Gastrocnemius medialis (tissue), 4 donors: ENCODE measurements around the gene ARFGAP1. TPM values are rescaled to one million over a fixed set of nuclear protein-coding genes. Genes with fewer than 3 reads are reported as not detected.

Source experiments
- ATAC-seq, 2 donors: fragments of 150-250 bp; one replicate each; pipeline ENCODE4 v1.9.1; 2016
- DNase-seq, 2 donors: peaks; one replicate each; pipeline ENCODE4 v3.0.0-alpha.2; 2019
- H3K27ac ChIP-seq, 4 donors: fragments of 200-600 bp; sonication (generic); 1 replicate in 1 of 4; 2 replicates in 3 of 4; pipeline ENCODE4 v1.5.1; 2016 to 2018; ENCODE audit warnings: mild to moderate bottlenecking in 2 of 4, moderate library complexity in 1 of 4
- H3K27me3 ChIP-seq, 3 donors: fragments of 200-600 bp; sonication (generic) in 2 of 3; 1 replicate in 1 of 3; 2 replicates in 2 of 3; pipeline versions ENCODE4 v1.5.1 to v1.6.0; 2016 to 2019; ENCODE audit warnings: mild to moderate bottlenecking in 1 of 3, moderate library complexity in 1 of 3
- H3K36me3 ChIP-seq, 2 donors: fragments of 200-600 bp; sonication (generic) in 1 of 2; one replicate each; pipeline ENCODE4 v1.5.1; 2017 to 2018
- H3K4me1 ChIP-seq, 2 donors: fragments of 200-600 bp; sonication (generic) in 1 of 2; one replicate each; pipeline ENCODE4 v1.5.1; 2016 to 2017; ENCODE audit warnings: mild to moderate bottlenecking in 2 of 2
- H3K4me3 ChIP-seq, 4 donors: fragments of 200-600 bp; sonication (generic) in 3 of 4; 1 replicate in 1 of 4; 2 replicates in 3 of 4; pipeline ENCODE4 v1.5.1; 2016 to 2019; ENCODE audit warnings: mild to moderate bottlenecking in 2 of 4
- H3K9me3 ChIP-seq, 3 donors: fragments of 200-600 bp; sonication (generic) in 2 of 3; 1 replicate in 1 of 3; 2 replicates in 2 of 3; pipeline ENCODE4 v1.5.1; 2016 to 2019
- POLR2A ChIP-seq, 2 donors: fragments of 450-650 bp; IDR thresholded peaks; one replicate each; pipeline ENCODE4 v1.6.1; 2017; ENCODE audit warnings: antibody characterized with exemption in 2 of 2, mild to moderate bottlenecking in 2 of 2, moderate library complexity in 2 of 2
- in situ Hi-C, 4 donors: fragments of 200-750 bp; cut with MboI; loops; one replicate each; pipeline versions ENCODE4 v1.15.0 to v1.8.0; 2017; ENCODE audit warnings: low sequenced_read_pairs in 4 of 4
- intact Hi-C: fragments of 100-400 bp; cut with DNase I; formaldehyde crosslinking; loops from one replicate; pipeline ENCODE4 v1.15.1; 2023; ENCODE audit warnings: low total_unique reads
- total RNA-seq, 4 donors: library from RNA; depleted of rRNA; stranded (reverse); fragments of >200 nt; gene quantifications; one replicate each; pipeline versions ENCODE4 v1.1.0 to v1.2.3, GENCODE V29; 2016
- TF ChIP-seq, protein P1 (sequence below), 5 experiments: fragments of 450-650 bp in 3 of 5; fragments of 200-600 bp in 2 of 5; sonication (generic) in 2 of 5; IDR thresholded peaks in 4 of 5; conservative IDR thresholded peaks in 1 of 5; 1 replicate in 4 of 5; 2 replicates in 1 of 5; pipeline ENCODE4 v1.5.1; 2016 to 2019; ENCODE audit warnings: antibody characterized with exemption in 5 of 5, mild to moderate bottlenecking in 3 of 5, moderate library complexity in 3 of 5

Gene ARFGAP1
- total RNA-seq, 4 donors from 2014 or later: 15.2 to 24.4 (median 18.0) TPM

DNA sequence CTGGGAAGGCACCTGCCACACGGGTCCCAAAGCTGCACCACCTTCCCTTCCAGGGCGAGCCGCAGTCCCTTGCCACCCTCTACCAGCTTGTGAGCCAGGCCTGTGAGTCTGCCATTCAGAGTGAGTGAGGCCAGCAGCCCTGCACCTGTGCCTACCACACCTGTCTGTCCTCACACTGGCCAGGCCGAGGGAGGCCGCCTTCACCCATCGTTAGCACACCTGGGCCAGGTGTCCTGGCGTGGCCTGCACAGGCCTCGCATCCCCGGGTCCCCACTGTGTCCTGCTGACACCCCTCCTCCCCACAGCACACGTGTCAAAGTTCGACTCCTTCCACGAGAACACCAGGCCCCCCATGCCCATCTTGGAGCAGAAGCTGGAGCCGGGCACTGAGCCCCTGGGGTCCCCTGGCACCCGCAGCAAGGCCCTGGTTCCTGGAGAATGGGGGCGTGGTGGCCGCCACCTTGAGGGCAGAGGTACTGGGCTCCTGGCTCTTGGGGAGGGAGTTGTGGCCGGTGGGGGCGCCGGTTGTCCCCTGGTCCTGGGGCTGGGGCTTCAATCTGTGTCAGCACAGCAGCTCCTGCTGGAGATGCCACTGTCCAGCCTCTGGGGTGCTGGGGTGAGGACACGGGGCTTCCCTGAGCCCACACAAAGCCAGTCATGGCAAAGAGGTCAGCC is 55.5 kb downstream of the ARFGAP1 start:
- Histone ChIP-seq H3K27ac (no peak overlapping the region), H3K27me3 (peaks cover 16 to 26% (median 23%) of the 10 kb centered on the region in 3 donors), H3K4me1 (no peaks in the 10 kb centered on the region), H3K9me3 (no peaks in the 10 kb centered on the region), H3K36me3 (no peaks in the 10 kb centered on the region), H3K4me3 (no peak overlapping the region)
- DNase-seq (no peak), ATAC-seq (no peak)
- intact Hi-C loops (no loop called here), in situ Hi-C loops (no loop called here)
- TF ChIP-seq POLR2A (IDR thresholded peaks at IDR 0.05): no peak
- TF ChIP-seq, protein P1, sequence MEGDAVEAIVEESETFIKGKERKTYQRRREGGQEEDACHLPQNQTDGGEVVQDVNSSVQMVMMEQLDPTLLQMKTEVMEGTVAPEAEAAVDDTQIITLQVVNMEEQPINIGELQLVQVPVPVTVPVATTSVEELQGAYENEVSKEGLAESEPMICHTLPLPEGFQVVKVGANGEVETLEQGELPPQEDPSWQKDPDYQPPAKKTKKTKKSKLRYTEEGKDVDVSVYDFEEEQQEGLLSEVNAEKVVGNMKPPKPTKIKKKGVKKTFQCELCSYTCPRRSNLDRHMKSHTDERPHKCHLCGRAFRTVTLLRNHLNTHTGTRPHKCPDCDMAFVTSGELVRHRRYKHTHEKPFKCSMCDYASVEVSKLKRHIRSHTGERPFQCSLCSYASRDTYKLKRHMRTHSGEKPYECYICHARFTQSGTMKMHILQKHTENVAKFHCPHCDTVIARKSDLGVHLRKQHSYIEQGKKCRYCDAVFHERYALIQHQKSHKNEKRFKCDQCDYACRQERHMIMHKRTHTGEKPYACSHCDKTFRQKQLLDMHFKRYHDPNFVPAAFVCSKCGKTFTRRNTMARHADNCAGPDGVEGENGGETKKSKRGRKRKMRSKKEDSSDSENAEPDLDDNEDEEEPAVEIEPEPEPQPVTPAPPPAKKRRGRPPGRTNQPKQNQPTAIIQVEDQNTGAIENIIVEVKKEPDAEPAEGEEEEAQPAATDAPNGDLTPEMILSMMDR (IDR thresholded peaks at IDR 0.05 in 4 of 5, conservative IDR thresholded peaks at IDR 0.05 in 1 of 5): no peak

DNA sequence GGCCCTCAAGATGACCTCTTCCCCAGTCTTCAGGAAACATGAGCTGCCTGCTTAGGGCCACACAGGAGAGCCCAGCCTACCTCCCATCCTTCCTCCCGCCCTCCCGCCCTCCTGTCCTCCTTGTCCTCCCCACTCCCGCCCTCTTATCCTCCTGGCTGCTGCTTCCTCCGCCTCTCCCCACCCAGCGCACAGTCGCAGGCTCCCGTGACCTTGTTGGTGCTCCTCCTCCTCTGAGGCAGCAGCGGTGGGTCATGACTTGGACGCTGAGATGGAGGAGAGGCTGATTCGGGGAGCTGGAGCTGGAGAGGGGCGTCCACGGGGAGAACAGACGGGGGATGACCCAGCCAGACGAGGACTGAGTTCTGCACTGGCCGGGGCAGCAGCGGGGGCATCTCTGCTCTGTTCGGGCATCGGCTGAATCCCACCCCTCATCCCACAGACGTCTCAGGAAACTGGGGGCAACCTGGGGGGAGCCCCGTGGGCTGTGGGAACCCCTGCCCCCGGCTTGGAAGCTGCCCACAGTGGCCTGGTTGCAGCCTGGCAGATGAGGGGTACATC is 56.2 kb downstream of the ARFGAP1 start:
- Histone ChIP-seq H3K4me1 (no peaks in the 10 kb centered on the region), H3K36me3 (no peaks in the 10 kb centered on the region), H3K9me3 (no peaks in the 10 kb centered on the region), H3K4me3 (no peak overlapping the region), H3K27ac (no peak overlapping the region), H3K27me3 (peaks cover 17 to 26% (median 23%) of the 10 kb centered on the region in 3 donors)
- intact Hi-C loops (no loop called here), in situ Hi-C loops (no loop called here)
- no peak for ATAC-seq
- TF ChIP-seq, protein P1 (IDR thresholded peaks at IDR 0.05 in 4 of 5, conservative IDR thresholded peaks at IDR 0.05 in 1 of 5): no peak
- no peak for TF ChIP-seq POLR2A (IDR thresholded peaks at IDR 0.05)
- no peak for DNase-seq

DNA sequence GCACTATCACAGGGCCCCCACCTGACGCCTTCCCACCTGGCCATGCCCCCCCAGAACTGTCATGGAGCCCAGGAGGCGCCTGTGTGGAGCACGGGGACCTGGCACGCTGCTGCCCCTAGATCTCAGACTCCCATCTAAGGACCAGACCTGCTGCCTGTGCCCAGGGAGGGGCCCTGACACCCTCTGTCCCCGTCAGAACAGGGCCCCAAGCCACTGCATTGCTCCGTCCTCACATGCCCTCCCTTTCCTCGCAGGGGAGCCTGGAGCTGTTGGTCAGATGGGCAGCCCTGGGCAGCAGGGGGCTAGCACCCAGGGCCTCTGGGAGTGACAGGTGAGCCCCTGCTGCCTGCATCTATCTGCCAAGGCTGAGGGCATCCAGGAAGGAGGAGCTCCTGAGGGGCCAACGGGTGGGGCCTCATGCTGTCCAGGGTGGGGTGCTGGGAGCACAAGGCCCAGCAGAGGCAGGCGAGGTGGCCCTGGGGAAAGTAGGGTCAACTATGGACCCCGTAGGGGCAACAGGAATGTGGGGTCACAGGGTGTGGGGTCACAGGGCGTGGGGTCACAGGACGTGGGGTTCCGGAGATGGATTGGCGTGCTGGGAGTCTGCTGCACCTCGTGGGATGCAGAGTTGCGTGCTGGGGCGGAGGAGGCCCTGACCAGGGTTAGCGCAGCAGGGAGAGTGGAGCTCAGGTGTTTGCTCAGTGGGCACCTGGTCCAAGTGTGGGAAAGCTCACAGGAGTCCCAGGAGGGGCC is 56.9 kb downstream of the ARFGAP1 start:
- no peaks in the 10 kb centered on the region for H3K9me3 ChIP-seq
- no peak for TF ChIP-seq POLR2A (IDR thresholded peaks at IDR 0.05)
- TF ChIP-seq, protein P1 (IDR thresholded peaks at IDR 0.05 in 4 of 5, conservative IDR thresholded peaks at IDR 0.05 in 1 of 5): no peak
- no peak for DNase-seq
- no peak overlapping the region for H3K4me3 ChIP-seq
- no peaks in the 10 kb centered on the region for H3K36me3 ChIP-seq
- in situ Hi-C loops (no loop called here), intact Hi-C loops (no loop called here)
- peaks cover 14 to 26% (median 19%) of the 10 kb centered on the region in 3 donors for H3K27me3 ChIP-seq
- no peak for ATAC-seq
- no peak overlapping the region for H3K27ac ChIP-seq
- H3K4me1 ChIP-seq: no peaks in the 10 kb centered on the region

DNA sequence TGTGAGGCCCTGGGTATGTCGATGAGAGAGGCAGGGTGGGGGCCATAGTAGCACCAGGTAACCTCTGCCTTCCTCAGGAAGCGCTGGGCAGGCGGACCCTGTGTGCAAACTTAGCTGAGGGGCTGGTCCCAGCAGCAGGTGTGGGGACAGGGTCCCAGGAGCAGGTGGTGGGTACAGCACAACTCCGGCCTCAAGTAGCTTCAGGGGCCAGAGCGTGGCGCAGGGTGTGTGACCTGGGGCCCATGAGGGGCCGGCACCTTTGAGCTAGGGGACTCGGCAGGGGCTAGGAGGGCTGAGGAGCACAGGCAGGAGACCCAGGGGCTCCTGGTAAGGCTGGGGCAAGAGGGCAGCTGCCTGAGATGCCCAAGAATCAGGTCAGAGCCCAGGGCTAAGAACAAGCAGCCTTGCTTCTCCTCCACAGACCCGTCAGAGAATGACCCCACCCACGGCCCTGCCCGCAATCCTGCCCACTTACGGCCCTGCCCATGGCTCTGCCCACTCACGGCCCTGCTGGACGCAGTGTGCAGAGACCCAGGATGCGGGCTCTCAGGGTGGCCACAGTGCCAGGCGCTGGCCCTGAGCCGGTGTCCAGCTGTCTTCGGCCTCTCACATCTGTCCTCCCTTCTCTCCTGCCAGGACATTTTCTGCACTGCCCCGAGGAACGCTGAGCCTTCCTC is 57.6 kb downstream of the ARFGAP1 start:
- TF ChIP-seq, protein P1 (IDR thresholded peaks at IDR 0.05 in 4 of 5, conservative IDR thresholded peaks at IDR 0.05 in 1 of 5): no peak
- no peak for TF ChIP-seq POLR2A (IDR thresholded peaks at IDR 0.05)
- no peaks in the 10 kb centered on the region for H3K4me1 ChIP-seq
- no peak overlapping the region for H3K4me3 ChIP-seq
- peaks cover 19 to 26% (median 22%) of the 10 kb centered on the region in 3 donors for H3K27me3 ChIP-seq
- DNase-seq (no peak), ATAC-seq (no peak)
- H3K36me3 ChIP-seq: no peaks in the 10 kb centered on the region
- intact Hi-C loops: no loop called here
- in situ Hi-C loops: no loop called here
- H3K9me3 ChIP-seq: no peaks in the 10 kb centered on the region
- H3K27ac ChIP-seq: no peak overlapping the region
